Measurements from ENCODE around the gene PSG2. TPM values are rescaled to one million over a fixed set of nuclear protein-coding genes. Genes with fewer than 3 reads are reported as not detected.
A peak's percentile ranks its signal among the peaks of the same experiment; 100 is the strongest.
"Not testable (repeated sequence)": the region's sequence is repeated elsewhere in the genome, so short reads cannot be mapped to it uniquely, and the experiment has no call there.

PSG2 gene
- not detected for total RNA-seq
- long read RNA-seq, donor 1: 0 reads
- long read RNA-seq, donor 2: 0 reads

DNA sequence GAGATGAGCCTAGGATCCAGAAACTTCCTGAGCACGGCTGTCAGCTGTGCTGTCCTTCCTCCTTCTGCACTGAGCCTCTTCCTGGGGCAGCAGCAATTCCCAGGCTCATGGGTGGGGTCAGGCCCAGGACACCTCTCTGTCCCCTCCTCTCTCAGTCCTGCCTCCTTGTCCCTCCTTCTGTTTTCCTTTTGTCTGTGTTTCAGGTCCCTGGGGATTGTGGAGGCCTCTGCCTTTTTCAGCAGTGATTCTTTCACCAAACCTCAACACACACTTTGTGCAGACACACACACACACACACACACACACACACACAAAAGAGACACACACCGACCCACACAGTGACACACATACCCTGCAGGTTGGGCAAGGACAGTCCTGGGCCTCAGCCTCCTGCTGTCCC lies at the start of gene PSG2:
PSG2 (minus strand) TSS at position 101 of the 400 bp plus-strand sequence. CDS start 132 bp downstream, outside the sequence.
- DNase-seq (ENCODE audit: low spot score); intact Hi-C loops (cut with DNase I): not testable (repeated sequence)

DNA sequence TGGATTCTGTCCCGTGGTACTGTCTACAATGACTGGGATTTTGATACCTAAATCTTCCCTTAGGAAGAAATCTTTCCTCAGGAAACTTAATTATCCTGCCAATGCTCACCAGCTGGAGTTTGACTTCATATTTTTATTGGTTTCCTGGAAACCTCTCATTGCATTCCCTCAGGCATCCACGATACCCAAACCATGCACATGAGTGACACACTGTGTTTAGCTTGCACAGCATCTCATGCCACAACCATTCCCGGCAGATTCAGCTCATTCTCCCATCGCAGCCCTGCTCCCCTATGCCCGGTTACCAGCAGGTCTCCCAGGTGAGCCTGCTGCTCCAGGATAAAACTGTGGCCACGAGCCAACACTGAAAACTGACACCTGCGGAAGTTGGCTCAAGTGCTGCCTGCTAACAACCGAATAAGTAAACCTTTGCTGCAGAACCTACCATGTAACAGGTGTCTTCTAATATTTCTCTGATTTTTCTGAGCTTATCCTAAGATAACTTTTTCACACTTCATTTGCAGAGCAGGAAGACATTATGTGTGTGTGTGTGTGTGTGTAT lies 48.9 kb upstream of the PSG2 start:
- intact Hi-C loops (cut with DNase I); DNase-seq (ENCODE audit: low spot score): not testable (repeated sequence)

GRCh38 chr19:43129197-43129596 lies 46.7 kb upstream of the PSG2 start:
- intact Hi-C loops (cut with DNase I); DNase-seq (ENCODE audit: low spot score): not testable (repeated sequence)

DNA sequence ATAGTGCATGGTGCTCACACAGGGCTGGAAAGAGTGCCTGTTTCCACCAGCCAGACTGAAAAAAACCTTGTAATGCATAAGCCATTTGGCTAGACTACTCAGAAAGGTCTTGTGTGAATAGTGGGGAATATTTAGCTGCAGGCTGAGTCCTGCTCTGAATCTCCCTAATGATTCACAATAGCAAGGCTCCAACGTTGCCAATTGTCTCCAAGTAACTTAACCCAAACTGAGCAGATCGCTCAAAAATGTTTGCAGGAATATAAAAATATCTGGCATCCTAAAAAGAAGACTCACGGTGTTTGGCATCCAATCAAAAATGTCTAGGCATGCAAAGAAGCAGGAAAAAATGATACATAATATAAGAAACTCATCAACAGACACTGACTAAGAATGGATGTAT lies 44.8 kb upstream of the PSG2 start:
- intact Hi-C loops (cut with DNase I); DNase-seq (ENCODE audit: low spot score): not testable (repeated sequence)

DNA sequence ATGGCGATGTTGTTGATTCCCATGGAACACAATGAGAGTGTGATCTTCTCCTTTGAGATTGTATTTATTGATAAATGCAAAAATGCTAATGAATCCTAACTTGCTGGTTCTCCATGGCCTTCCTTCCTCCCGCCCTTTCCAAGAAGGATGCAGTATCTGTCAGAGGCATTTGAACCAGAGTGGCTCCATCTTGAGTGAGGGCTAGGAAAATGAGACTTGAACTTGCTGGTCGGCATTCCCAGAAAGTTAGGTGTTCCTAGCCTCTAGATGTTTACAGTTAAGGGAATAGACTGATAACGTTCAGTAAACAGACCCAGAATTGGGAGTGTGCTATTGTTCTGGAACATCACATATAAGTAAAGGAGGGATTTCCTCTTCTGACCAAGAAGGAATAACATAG lies 44.2 kb upstream of the PSG2 start:
- intact Hi-C loops (cut with DNase I): no loop called here
- no peak for DNase-seq (ENCODE audit: low spot score)

DNA sequence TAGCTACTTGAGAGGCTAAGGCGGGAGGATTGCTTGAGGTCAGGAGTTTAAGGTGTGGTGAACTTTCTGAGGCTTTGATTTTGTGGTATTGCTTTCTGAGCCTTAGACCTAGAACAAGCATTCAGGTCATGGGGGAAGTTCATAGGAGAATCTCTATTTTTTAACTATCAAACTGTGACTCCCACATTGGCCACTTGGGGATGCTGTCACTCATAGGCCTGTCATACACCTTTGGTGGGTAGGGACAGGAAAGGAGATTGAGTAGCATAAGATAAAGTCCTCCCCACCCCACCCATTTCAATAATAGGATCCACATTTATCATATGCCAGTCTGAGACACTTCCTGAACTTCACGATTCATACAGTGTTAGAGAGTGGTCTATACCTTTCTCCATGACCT lies 41.9 kb upstream of the PSG2 start:
- intact Hi-C loops (cut with DNase I): no loop called here
- no peak for DNase-seq (ENCODE audit: low spot score)

- DNase-seq (ENCODE audit: low spot score); intact Hi-C loops (cut with DNase I): not testable (repeated sequence)
These were observed 38.0 kb upstream of the PSG2 start for GRCh38 chr19:43120433-43121026.

GRCh38 chr19:43119526-43119925 lies 37.0 kb upstream of the PSG2 start:
- intact Hi-C loops (cut with DNase I); DNase-seq (ENCODE audit: low spot score): not testable (repeated sequence)

DNA sequence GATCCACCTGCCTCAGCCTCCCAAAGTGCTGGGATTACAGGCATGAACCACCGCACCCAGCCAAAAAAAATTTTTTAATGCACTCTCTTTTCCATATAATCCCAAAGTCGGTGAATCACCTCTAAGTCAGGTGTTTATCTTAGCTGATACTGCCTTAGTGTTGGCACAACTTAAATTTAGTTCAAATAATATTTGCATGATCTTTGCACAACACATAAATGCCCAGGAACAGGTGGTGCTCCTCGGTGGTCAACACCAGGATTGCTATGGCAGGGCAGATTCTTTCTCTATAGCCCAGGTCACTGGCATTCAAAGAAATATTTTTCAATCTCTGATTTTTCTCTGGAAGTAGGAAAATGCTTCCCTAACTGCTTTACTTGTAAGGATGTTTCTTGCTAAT lies 33.9 kb upstream of the PSG2 start:
- intact Hi-C loops (cut with DNase I); DNase-seq (ENCODE audit: low spot score): not testable (repeated sequence)

- intact Hi-C loops (cut with DNase I); DNase-seq (ENCODE audit: low spot score): not testable (repeated sequence)
These were observed 33.0 kb upstream of the PSG2 start for GRCh38 chr19:43115548-43115947.

DNA sequence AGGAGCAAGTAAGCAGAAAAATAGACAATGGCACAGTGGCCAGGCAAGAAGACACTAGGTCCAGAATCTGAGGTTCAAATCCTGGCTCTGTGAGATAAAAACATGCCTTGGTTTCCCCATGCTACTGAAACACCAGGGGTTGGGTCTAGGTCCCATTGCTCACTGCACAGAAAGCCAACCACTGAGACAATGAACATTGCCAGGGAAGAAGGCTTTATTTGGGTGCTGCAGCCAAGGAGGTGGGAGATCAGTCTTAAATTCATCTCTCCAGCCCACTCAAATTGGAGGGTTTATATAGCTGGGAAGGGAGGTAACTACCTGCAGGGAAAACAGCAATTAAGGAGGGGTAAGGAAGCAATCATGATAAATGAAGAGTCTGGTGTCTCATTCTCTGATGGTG lies 32.6 kb upstream of the PSG2 start:
- intact Hi-C loops (cut with DNase I); DNase-seq (ENCODE audit: low spot score): not testable (repeated sequence)

GRCh38 chr19:43114626-43115025 lies 32.1 kb upstream of the PSG2 start:
- DNase-seq (ENCODE audit: low spot score); intact Hi-C loops (cut with DNase I): not testable (repeated sequence)

- DNase-seq (ENCODE audit: low spot score); intact Hi-C loops (cut with DNase I): not testable (repeated sequence)
These were observed 24.9 kb upstream of the PSG2 start for GRCh38 chr19:43107401-43107800.

GRCh38 chr19:43105496-43105895 lies 23.0 kb upstream of the PSG2 start:
- intact Hi-C loops (cut with DNase I): no loop called here
- no peak for DNase-seq (ENCODE audit: low spot score)

DNA sequence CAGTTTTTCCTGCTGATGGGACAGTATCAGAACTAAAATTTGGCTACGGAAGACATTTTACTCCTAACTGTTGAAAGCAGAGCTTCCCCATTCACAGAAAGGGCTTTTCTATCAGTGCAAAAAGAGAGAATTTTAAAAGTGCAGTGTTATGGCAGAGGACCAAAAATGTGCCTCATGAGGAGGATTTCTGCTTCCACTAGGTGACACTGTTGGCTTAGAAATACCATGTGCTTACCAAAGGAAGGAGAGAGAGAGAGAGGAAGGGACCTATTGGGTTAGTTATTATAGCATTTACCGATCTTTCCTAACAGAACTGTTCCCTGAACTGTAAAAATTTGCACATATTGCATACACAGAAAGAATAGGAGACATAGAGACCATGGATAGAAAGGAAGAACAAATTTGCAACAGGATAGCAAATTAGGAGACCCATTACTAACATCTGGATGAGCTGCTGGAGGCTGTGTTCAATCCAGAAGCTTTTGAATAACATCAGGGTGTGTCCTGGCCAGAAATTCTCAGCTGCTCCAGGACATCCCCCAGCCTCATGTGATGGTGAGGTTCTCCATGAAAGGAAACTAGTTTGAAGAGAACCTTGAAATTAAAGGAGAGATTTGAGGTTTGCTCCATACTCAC lies 21.8 kb upstream of the PSG2 start:
- intact Hi-C loops (cut with DNase I): not testable (repeated sequence)

DNA sequence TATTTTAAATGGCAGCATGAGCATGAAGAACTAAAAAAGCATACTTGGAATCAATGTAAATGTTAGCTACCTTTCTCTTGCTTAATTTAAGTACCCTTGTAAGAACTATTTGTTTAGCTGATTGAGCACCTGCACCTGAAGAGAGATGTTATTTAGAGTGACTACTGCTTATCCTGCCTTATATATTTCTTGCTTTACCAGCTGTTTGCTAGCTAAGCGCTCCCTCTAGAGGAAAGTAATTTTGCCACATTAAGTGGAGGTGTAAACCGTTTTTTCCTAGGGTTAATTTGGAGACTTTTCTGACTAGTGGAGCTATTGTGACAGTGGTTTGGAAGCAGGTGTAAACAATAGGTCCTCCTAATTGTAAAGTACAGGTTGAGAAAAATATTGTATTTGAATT lies 19.4 kb upstream of the PSG2 start:
- intact Hi-C loops (cut with DNase I): no loop called here
- no peak for DNase-seq (ENCODE audit: low spot score)

More for the DNA sequence above, 21.8 kb upstream of the PSG2 start:
- not testable (repeated sequence) for DNase-seq (ENCODE audit: low spot score)

GRCh38 chr19:43098416-43098815 lies 15.9 kb upstream of the PSG2 start:
- intact Hi-C loops (cut with DNase I); DNase-seq (ENCODE audit: low spot score): not testable (repeated sequence)

DNA sequence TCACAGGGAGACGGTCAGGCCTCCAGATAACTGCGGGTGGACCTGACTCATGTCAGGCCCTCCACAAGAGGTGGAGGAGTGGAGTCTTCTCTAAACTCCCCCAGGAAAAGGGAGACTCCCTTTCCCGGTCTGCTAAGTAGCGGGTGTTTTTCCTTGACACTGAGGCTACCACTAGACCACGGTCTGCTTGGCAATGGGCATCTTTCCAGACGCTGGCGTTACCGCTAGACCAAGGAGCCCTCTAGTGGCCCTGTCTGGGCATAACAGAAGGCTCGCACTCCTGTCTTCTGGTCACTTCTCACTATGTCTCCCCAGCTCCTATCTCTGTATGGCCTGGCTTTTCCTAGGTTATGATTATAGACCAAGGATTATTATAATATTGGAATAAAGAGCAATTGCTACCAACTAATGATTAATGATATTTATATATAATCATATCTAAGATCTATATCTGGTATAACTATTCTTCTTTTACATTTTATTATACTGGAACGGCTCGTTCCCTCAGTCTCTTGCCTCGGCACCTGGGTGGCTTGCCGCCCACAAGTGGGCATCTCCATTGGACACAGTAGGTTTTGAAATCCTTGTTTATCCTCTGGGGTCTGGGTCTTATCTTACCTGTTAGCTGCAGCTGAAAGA lies 5.3 kb upstream of the PSG2 start:
- peak; percentile 87 for DNase-seq (ENCODE audit: low spot score)
- intact Hi-C loops (cut with DNase I): not testable (repeated sequence)

GRCh38 chr19:43085796-43086530 lies 3.5 kb upstream of the PSG2 start:
- DNase-seq (ENCODE audit: low spot score): not testable (repeated sequence)

More at GRCh38 chr19:43085796-43086530, 3.5 kb upstream of the PSG2 start:
- intact Hi-C loops (cut with DNase I): not testable (repeated sequence)
